ENCODE results near the gene CD8B.
"Not testable (repeated sequence)": the region's sequence is repeated elsewhere in the genome, so short reads cannot be mapped to it uniquely, and the experiment has no call there.

CD8B gene

GRCh38 chr2:86835548-86835889, 26.2 kb downstream of the CD8B start:
- DNase-seq: not testable (repeated sequence)

GRCh38 chr2:86833315-86833714, 28.4 kb downstream of the CD8B start:
- no peak for DNase-seq

- no peak for DNase-seq
Observed at GRCh38 chr2:86832334-86833096, 29.2 kb downstream of the CD8B start.

DNA sequence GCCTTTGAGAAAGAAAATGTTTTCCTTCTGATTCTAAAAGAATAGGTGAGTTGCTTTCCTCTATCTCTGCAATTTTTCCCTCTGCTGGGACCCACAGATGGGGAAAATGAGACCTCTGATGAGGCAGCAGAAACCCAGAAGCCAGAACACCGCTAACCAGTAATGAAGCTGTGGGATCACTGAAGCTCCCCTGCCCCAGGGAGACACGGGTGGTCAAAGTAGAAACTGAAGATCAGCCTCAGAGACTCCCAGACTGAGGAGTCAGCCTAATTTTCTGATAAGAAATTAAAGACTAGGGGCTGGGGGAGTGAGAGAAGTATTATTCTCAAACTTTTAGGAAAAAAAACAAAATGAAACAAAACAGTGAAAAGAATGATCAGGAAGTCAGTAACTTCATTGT, 30.1 kb downstream of the CD8B start:
- DNase-seq: no peak

- DNase-seq: no peak
Observed at GRCh38 chr2:86826951-86827350, 34.7 kb downstream of the CD8B start.

- DNase-seq: peak; percentile 46
Observed at GRCh38 chr2:86825693-86826381, 35.8 kb downstream of the CD8B start.

DNA sequence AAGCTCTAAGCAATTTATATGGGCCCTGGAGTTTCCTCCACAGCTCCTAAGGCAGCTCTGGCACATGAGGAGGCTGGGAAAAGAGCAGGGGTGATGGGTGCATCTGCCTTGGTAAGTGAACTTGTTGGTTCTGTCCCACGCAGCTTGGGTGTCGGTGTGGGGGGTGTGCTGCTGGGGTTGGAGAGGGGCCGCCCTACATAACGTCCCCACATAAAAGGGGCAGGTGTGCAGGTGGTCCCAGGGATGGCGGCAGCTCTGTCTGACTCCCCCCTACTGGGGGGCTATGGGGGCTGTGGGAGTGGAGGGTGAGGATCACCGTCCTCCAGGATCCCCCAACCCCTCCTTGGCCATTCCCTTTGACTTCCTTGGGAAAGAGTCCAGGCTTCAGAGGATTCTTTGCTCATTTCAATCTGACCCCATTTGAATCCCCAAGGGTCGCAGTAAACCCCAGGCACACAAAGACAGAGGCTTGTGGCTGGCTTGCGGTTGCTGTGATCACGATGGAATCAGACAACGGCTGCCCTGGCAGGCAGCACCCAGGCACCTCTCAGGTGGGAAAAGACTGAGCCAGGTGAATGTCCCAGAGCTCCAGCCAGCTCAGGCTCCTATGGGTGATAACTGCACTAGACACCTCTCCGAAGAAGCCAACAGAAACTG, 36.5 kb downstream of the CD8B start:
- DNase-seq: no peak

DNA sequence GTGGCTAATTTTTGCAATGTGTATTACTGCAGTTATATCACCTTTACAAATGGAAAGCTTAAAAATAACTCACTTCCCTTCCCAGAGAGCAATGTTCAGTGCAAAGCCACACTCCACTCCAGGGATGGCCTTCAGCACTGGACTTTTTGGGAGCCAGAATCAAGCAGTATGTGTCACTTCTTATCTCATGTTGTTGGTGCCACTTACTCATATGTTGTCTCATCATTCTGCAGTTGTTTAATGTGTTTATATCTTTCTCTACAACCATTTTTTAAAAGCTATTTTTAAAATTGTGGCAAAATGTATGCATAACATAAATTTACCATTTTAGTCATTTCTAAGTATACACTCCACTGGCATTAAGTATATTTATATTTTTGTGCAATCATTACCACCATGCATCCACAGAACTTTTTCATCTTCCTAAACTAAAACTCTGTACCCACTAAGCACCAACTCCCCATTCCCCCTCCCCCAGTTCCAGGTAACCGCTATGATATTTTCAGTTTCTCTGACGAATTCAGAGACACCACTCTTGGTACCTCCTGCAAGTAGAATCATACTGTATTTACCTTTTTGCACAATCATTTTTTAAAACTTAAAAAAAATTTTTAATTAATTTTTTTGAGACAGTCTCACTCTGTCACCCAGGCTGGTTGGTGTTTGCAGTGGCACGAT, 38.9 kb downstream of the CD8B start:
- DNase-seq: no peak

- DNase-seq: no peak
Observed at GRCh38 chr2:86821842-86822241, 39.8 kb downstream of the CD8B start.

- no peak for DNase-seq
Observed at GRCh38 chr2:86821306-86821705, 40.4 kb downstream of the CD8B start.

- DNase-seq: no peak
Observed at GRCh38 chr2:86818957-86819356, 42.7 kb downstream of the CD8B start.

- no peak for DNase-seq
Observed at GRCh38 chr2:86818114-86818801, 43.4 kb downstream of the CD8B start.

DNA sequence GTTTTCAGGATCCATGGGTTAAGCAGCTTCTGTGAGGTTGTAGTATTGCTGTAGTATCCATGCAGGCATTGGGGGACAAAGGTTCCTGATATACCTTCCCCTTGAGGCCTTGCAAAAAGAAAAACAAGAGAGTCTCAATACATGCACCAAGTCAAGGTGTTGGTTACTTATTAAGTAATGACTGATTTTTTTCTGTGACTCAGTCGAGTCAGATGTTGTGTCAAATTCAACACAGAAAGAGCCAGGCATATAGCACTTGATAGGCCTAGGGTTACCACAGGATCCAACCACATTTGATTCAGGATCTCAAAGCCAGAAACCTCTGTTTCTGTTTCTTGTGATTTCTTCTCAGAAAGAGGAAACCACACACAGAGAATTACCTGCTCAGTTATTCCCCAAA, 46.1 kb downstream of the CD8B start:
- DNase-seq: no peak

- no peak for DNase-seq
Observed at GRCh38 chr2:86809481-86810121, 52.1 kb downstream of the CD8B start.

DNA sequence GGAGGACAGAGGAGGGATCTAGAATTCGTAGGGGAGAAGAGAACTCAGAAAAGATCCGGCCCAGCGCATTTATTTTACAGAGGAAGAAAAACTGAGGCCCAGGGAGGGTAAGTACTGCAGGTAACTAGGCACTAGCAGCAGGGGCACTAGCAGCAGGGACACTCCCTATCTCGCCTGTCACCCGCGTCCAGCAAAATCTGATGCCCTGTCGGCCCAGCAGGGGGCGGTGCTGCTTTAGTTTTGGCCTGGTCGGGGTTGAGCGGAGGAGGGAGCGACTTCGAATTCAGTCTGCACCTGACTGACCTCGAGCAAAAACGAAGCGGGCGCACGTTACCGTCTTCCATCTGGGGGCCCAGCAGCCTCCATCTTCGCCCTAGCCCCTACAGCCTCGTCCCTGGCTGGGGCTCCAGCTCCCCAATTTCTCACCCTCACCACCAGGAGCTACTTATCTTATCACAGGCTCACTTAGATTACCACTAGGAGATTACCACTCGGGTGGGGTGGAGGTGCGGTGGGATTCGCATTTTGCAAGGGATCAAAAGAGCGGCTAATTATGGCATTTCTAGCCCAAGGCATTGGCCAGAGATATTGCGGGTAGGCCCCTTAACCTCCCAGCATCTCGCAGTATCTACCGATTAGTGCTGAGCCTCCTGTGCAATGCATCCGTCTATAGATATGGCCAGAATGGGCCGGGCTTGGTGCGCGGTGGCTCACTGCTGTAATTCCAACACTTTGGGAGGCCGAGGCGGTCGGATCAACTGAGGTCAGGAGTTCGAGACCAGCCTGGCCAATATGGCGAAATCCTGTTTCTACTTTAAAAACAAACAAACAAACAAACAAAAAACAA, 53.1 kb downstream of the CD8B start:
- DNase-seq: peak; percentile 95

DNA sequence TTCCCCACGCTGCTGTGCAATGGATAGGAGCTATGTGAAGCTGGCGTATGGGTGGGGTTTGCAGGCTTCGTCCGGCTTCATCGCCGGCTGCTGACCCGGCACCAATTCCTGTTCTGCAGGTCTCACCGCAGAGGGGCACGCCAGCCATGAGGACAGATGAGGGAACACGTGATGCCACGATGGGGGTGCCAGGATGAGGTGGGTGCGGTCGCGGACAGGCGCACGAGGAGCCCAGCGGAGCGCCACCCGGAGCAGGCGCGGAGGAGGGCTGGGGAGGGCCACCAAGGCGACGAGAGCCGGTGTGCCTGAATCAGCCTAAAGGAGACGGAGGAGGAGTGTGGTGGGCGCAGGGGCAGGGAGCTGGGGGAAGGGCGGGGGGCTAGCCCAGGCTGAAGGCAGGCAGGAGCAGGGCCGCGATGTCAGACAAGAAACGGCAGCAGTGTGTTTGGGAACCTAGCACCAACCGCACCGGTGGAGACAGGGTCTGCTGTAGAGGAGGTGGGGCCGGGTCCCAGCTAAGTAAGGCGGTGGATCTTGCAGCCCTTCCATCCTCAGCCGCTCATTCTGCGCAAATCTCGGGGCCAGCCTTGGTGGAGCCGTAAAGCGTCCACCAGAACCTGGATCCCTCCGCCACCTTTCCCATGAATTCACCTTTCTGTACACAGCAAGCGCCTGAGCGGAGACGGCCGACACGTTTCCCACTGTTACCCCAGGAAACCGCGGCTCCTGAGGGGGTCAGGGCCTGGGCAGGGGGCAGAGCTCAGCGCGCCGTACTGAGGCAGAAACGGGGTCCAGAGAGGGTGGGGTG, 54.0 kb downstream of the CD8B start:
- peak; percentile 51 for DNase-seq

DNA sequence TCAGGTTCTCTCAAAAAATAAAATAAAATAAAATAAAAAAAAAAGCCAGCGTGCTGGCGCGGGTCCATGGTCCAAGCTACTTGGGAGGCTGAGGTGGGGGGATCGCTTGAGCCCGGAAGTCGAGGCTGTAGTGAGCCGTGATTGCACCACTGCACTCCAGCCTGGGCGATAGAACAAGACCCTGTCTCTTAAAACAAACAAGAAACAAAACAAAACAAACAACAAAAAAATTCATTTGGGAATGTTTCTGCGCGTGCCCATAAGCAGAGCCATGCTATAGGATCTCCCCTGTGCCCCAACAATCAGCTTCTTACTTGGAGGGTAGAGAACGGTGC, 54.6 kb downstream of the CD8B start:
- no peak for DNase-seq

DNA sequence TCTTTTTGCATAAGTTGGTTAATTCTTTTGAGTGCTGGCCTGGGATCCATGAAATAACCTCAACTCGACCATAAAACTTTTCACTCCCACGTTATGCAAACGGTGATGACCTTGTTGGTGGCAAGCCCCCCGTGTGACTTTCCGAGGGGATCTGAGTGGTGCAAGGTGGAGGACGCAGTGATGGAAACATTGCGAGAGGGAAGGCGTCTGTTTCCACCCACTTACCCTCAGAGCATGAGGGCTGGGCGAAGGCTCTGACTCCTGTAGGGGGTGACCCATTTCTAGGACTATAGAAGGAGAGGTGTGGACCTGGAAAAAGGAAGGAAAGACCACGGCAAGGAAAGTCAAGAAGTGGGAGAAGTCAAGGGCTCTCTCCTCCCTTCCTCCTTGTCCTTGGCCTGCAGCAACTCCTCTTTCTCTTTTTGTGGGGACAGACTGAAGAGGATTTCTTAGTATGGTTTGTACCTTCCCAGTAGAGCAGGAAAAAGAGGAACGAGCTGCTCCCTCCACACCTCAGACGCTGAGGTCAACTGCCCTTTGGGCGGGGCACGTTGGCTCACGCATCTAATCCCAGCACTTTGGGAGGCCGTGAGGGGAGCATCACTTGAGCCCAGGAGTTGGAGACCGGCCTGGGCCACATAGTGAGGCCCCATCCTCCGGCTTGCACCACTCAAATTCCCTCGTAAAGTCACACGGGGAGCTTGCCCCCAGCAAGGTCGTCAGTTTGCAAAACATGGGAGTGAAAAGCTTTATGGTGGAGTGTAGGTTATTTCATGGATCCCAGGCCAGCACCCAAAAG, 55.4 kb downstream of the CD8B start:
- no peak for DNase-seq

DNA sequence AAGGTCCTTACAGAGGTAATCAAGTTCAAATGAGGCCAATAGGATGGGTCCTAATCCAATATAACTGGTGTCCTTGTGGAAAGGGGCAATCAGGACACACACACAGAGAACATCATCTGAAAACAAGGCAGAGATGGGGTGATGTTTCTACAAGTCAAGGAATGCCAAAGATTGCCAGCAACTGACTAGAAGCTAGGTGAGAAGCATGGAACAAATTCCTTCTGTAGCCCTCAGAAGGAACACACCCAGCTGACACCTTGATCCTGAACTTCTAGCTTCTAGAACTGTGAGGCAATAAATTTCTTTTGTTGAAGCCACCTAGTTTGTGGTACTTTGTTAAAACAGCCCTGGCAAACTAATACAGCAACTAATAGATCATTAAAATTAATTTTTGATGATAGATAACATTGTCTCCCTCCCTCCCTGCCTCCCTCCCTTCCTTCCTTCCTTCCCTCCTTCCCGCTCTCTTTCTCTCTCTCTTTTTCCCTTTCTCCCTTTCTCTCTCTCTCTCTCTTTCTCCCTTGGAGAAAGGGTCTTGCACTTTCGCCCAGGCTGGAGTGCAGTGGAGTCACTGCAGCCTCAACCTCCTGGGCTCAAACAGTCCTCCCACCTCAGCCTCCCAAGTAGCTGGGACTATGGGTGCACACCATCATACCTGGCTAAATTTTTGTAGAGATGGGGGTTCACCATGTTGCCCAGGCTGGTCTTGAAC, 60.7 kb downstream of the CD8B start:
- no peak for DNase-seq
